ENCODE results near the gene HAUS3.

HAUS3 gene

DNA sequence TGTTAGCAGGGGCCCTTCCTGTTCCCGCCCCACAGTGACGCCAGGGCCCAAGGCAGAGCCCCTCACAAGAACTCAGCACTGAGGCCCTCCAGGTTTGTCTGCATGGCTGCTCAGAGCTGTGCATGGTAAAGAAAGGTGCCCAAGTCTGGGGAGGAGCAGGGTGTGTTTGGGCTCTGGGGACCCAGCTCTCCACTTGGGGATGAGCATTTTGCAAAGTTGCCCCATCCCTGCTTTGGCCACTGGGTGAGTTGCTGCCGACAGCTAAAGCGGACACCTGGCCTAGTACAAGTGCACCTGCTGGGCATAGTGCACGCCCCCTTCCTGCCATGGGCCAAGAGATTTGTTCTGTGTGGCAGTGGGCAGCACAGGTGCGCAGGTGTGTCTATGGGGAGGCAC lies 22.0 kb upstream of the HAUS3 start:
- DNase-seq (ENCODE audit: low read depth) = no peak

DNA sequence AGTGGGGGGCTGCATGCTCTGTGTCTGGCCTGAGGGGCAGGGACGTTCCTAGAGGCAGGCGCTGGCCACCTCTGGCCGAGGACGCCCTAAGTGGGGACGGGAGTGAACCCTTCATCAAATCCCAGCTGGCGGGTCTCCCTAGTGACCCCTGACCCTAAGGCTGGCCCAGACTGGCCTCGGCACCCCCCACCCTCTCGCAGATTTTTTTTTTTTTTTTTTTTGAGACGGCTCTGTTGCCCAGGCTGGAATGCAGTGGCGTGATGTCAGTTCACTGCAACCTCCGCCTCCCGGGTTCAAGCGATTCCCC lies 21.0 kb upstream of the HAUS3 start:
- DNase-seq (ENCODE audit: low read depth) = no peak

DNA sequence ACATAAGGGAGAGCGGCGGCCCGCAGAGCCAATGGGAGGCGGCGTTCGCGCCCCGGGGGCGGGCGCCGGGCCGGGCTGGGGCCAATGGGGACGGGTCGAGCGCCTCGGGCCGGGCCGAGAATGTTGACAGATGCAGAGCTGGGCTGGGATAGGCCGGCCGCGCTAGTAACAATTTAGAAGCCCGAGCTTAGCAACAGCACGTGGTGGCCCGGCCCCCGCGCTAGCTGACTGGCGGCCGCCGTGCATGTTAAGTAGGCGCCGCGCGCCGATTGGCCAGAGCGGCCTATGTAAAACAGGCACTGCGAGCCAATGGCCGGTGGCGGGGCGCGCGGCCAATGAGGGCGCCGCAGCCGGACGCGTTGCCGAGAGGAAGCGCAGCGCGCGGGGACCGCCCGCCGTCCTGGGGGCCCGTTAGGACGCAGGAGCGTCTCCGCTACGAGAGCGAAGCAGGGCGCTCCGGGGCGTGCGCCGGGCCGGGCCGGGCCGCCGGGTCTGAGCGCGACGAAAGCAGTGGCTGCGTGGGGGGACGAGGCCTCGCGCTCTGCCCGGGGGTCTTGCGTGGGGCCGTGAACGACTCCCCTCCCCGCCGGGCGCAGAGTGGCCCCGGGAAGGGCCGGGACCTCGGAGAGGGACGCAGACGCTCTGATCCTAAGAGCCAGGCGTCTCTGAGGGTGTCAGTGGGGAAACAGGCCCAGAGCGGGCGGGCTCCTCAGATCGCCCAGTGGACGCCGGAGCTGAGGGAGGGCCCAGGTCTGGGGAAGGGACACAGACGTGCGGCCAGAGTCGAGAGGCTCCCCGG lies 20.4 kb upstream of the HAUS3 start:
- peak; percentile 99 for DNase-seq (ENCODE audit: low read depth)

DNA sequence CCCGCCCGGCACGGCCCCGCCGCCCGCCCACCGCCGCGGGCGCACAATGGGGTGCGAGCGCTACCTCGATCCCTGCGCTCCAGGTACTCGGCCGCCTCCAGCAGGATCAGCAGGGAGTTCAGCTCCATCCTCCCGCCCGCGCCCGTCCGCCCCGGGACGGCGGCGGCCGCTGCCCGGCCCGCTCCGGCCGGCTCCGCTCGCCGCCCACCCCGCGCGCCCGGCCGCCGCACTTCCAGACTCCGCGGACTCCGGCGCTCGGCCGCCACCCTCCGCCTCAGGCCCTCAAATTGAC lies 19.9 kb upstream of the HAUS3 start, which contains the start of gene MXD4:
Gene MXD4 (minus strand): TSS at position 257 of the 292 bp plus-strand sequence. CDS start 129 bp downstream, at position 128.
- DNase-seq (ENCODE audit: low read depth) = no peak

DNA sequence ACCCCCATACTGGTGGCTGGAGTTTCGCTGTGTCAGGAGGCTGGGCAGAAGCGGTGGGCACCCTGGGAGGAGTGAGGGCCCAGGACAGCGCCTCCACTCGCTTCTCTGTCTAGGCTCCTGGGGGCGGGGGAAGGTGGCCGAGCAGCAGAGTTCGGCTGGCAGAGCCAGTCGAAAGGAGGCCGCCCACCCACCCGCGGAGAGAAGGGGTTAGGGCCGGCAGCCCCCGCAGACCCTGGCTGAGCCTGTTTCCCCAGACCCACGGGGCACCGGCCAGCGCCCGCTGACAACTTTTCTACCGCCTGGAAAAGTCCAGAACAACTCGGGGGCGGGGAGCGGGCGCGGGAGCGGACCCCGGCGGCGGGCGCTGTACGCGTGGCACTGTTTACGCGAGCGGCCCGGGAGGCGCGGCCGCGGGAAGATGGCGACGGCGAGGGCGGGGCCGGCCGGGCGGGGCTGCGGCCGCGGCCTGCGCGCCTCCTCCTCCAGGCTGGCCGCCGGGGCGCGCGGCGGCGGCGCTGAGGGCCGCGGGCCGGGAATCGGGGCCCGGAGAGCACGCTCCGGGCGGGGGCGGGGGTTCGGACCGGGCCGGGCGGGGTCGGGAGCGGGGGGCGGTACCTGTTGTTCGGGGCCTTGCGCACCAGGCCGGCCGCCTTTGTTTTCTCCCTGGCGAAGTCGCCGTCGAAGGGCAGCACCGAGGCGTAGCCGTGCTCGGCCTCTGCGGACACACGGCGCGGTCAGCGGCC lies 19.4 kb upstream of the HAUS3 start:
- peak; percentile 67 for DNase-seq (ENCODE audit: low read depth)

DNA sequence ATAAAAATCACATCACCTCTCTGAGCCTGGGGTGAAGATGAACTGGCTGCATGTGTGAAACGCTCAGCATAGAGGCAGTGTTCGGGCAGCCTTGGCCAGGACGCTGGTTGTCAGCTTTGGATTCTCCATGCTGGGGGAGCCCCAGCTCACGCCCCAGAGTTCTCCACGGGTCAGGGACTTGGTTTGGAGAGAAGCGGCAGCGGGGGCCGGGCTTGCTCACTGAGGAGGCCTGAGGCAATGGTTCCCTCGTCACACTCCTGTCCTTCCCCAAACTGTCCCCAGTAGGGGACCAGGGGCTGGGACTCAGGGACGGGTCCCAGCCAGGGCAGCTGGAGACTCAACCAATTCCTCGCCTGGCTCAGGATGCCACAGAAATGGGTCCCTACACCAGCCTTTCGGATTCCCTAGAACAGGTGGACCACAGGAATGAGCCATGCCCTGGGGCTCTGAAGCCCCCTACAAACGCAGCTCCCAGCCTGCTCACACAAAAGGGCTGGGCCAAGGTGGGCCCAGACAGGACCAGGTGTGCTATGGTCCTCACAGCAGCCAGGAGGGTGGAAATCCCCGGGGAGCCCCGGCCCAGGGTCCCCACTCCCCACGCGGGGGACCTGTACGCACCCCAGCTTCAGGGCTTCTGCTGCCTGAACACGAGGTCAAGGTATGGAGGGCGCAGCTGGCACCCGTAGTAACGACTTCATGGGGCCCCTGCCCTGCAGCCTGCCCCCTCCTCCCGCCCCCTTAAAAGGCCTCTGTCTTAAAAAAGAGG lies 18.6 kb upstream of the HAUS3 start:
- no peak for DNase-seq (ENCODE audit: low read depth)

DNA sequence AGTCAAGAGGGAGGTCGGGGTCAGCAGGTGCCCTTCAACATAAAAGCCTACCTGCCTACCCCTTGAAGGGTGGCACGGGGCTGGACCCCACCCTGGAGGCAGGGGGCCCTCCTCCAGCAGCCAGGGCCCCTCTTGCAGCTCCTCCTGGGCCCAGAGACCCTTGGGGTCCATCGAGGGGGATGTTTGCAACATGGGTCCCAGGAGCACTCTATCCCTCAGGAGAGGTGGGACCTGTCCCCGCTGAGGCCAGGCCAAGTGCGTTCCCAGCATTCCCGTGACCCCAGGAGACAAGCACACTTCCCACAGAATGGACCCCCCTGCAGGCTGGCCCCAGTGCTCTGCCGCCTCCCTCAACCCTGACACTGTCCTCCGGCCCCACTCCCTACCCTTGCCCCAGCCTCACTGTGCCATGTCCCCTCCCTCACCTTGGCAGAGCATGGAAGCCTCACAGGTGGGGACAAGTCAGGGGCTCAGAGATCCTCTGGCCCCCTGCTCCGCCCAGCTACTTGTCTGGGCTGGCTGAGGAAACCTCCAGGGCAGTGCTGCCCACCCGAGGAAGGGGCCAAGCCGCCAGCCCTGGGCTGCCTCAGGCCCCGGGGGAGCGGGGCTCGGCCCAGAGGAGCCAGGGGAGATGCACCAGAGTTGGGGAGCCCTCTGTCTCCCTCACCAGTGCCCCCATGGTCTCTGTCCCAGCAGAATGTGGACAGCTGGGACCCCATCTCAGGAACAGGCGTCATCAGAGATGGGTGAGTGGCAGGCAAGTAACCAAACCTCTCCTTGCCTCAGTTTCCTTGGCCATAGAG lies 17.8 kb upstream of the HAUS3 start:
- DNase-seq (ENCODE audit: low read depth) = no peak

DNA sequence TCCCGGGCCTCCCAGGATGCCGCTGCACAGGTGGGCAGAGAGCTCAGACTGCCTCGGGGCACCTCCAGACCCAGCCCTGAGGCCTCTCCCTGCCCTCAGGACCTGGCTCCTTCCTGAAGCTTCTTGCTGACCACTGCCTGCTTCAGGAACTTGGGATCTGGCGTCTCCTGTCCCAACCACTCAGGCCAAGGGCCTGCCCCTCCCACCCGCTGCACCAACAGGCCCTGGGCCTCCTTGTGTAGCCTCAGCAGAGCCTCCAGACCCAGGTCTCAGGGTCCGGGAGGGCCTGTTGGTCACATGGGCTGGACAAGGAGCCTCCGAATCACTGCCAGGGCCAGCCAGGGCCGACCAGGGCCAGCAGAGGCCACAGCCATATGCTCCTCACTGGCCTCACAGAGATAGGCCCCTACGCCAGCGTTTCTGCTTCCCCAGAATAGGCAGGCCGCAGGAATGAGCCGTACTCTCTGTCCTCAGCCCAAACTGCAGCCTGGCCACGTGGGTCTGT lies 17.2 kb upstream of the HAUS3 start:
- DNase-seq (ENCODE audit: low read depth) = no peak

DNA sequence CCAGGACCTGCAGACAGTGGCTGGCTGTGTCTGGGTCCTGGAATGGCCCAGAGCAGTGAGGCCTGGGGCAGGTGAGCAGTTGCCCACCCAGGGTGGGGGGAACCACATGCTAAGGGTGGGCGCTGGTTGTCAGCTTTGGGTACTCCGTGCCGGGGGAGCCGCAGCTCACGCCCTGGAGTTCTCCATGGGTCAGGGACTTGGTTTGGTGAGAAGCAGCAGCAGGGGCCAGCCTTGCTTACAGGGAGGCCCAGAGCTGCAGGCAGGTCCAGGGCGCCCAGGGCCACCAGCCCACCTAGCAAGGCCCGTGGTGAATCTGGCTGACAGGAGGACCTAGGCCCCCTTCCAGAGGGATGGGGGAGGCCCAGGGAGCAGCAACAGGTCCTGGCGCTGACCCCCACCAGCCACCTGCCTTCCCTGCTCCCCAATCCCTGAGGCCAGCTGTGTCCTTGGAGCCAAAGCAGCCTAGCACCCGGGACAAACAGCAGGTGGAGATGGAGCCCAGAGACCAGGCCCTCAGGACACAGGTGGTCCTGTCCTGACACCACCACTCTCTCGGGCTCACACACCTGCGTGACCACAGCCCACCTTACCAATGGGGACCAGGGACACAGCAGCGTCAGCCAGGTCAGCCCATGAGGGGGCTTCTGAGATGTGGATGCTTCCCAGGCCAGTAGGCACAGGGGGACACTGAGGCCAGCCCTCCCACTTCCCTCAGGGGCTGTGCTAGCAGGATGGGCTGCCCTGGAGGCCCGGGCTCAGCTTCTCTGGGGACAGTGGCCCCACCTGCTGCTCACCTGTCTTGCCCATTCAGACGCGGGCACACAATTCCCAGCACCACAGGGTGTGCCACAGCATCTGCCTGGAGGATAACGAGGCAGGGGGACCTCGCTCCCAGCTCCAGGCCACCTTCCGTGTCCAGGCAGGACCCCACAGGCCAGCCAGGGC lies 16.4 kb upstream of the HAUS3 start:
- DNase-seq (ENCODE audit: low read depth) = no peak

DNA sequence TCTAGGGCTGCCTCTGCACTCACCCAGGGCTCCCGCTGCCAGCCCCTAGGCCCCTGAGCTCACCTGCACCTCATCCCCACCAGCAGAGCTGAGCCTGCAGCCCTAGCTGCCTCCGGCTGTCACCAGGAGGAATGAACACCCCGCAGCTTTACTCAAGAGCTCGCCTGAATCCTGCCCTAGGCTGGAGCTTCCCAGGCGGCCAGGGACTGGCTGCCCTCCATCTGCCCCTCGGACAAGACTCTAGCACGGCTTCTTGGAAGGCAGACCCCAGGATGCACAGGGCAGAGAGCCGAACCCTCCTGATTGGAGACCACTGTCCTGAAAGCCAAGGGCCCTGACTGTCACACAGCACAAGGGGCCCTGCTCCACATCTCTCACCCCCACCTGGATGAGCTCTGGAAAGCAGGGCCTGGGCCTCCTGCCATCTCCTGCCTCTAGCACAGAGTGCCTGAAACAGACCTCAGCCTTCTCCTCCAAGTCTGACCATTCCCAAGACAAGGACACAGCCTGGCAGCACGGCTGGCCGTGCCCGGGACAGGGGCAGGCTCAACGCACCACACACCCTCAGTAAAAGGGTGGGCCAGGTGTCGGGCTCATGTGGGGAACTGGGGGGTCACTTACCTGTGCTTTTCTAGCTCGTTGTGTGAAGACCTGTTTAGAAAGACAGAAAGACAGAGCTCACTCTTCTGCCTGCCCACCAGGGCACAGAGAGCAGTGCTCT lies 15.6 kb upstream of the HAUS3 start:
- no peak for DNase-seq (ENCODE audit: low read depth)

DNA sequence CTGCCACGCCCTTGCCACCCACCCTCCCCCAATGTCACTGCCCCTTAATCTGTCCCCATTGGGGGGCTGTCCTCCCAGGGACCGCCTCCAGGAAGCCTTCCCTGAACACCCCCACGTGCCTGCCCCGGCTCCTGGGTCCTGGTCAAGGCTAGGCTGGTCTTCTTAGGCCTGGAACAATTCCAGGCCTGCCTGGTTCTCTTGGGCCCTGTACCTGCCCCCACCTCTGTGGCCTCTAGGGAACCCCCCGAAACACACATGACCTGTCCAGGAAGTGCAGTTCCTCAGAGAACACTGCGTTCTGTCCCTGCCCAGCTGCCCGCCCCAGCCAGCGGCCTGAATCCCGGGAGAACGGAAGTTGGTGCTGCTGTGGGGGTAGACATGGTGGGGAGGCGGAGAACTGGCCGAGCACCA lies 14.9 kb upstream of the HAUS3 start:
- no peak for DNase-seq (ENCODE audit: low read depth)

DNA sequence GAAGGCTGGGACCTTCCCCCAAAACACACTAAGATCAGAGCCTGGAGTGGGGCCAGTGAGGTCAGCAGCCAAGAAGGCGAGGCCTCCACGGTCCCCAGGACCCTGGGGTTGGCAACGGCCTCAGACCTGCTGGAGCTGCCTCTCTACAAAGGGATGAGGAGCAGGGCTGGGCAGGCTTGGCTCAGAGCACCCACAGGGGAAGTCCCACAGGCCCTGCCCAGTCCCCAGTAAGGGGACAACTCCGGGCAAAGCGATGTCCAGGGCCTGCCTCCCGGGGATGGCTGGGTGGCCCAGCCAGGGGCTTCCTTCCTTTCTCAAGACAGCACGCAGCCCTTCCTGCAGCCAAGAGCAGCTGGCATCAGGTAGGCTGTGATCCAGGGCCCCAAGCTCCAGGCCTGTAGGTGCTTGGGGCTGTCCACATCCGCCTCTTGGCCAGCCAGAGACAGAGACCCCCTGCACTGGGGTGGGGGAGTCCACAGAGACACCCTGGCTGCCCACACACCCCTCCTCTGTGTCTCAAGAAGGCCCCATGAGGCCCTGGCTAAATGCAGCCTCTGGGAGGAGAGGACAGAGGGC lies 14.3 kb upstream of the HAUS3 start:
- no peak for DNase-seq (ENCODE audit: low read depth)

DNA sequence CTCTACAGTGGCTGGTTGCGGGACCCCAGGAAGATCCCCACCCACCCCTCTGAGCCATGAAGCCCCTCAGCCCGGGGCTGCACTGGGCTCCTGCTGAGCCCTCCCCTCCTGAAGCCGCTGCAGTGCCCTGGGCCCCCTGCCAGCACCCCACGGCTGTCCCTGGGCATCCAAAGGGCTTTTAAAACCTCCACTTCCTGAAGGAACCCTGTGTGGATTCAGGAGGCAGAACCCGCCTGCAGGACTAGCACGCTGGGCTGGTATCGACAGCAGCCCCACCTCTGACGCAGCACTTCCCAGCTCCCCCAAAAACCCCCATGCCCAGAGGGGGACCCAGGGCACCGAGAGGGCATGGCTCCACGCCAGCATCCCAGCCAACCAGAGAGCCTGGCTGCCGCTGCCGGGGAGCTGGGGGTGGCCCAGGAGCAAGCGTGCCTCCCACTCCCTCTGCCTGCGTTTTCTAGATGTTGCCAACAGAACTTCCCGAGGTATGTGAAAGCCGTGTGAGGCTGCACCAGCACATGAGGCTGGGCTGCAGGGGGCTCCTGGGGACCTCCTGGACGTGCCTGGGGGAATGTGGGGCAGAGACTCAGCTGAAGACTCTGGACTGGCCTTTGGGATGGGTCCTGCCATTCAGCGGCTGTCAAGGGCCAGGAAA lies 13.7 kb upstream of the HAUS3 start:
- DNase-seq (ENCODE audit: low read depth) = no peak

DNA sequence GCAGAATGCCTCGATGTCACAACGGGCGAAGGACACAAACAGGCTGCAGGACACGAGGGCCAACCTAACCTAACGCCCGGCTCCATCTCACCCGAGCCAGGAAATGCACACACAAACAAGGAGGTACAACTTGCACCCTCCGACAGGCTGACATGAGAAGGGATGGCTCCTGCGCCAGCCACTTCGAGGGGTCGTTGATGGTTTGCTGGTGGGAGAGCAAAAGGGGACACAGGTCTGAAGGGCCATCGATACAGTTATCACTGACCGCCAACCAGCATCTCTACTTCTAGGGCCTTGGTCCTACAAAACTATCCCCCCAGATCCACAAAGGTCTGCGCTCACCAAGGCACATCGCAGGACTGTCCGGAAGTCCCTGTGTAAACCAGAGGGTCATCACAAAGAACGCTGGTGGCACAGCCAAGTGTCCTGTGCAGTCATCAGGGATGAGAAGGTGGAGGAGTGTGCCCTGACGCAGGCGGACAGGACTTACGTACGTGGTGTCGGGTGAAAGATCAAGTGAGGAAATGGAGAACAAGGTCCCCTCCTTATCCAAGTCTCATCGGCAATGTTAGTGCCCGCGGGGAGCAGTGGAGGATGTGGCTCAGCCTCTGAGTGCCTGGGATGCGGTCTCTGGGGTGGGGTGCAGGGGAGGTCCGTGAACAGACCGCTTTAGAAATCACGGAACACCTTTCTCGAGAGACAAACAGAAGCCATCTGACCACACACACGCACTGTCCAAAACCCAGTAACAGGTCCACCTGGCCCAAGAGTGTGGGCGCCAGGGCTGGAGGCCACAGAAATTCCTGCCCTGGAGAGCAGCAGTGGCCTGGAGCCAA lies 13.0 kb upstream of the HAUS3 start:
- no peak for DNase-seq (ENCODE audit: low read depth)

DNA sequence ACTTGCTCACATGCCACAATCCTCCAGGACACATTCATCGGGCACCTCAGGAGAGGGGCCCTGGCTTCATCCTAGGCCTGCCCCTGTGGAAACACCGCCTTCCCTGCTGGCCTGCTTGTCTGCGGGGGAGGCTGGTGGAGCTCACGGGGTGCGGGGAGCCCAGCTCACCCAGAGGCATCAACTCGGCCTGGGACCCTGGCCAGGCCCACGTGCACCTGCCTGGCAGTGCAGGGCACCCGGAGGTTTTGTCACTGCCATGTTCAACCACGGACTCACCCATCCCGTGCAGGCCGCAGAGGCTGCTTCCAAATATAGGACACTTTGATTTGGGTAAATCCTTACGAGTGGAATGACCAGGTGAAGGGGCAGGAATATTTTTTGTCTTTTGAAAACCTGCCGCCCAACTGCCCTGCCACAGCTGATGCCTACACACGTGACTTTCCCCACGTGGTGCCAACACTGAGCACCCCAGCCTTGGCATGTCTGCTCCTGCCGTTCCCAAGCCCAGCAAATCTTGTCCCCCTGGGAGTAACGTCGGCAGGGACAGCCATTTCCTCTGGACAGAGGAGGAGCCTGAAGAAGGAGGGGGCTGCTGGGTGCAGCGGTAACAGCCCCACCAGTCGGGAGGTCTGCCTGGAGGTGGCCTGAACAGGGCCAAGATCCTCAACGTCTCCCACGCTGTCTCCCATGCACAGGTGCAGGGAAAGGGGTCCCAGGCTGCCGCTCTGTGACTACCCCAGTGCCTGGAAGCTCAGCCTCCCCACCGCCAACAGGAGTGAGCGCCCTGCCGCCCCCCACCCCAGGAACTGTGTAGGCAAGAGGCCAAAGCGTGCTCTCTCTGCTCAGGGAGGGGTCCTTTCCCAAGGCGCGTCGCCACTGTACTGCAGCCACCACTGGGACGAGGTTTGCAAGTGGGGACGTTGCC lies 11.5 kb upstream of the HAUS3 start:
- no peak for DNase-seq (ENCODE audit: low read depth)

DNA sequence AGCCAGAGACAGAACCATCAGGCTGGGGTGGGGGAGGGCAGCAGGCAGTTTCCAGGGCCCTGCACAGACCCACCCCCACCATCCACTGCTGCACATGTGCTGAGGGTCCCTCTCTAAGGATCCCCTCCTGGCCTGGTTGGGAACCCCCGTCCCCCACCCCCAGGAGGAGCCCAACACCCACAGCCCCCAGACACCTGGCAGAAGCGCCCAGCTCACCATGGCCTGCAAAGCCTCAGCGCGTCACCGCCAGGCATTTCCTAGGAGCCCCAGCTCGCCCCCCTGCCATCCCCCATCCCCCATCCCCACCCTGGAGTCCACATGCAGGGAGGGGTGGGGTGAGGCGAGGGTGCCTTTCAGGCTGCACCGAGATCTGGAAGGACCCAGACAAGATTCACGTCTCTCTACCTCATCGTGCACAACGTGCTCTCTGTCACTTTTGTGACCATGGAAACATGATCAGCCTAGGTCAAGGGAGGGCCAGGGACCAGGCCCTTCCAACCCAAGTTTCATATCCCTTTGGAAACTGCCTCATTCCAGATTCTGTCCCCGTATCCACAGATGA lies 10.7 kb upstream of the HAUS3 start:
- DNase-seq (ENCODE audit: low read depth) = no peak
